CD14-positive monocyte (primary cell): ENCODE results near the gene KIAA0930. TPM values are rescaled to one million over a fixed set of nuclear protein-coding genes. Genes with fewer than 3 reads are reported as not detected.
A peak's percentile ranks its signal among the peaks of the same experiment; 100 is the strongest.

Experiments
- DNase-seq, 3 donors: peaks; one replicate each; pipeline ENCODE4 v3.0.0-alpha.2; 2011 to 2022
- H2AFZ ChIP-seq: 2 replicates; pipeline ENCODE4 v1.6.0; 2012; ENCODE audit warnings: mild to moderate bottlenecking, low read depth, low read length, inconsistent platforms; ENCODE audit not compliant: insufficient read depth, poor library complexity, severe bottlenecking
- H3K27ac ChIP-seq, 2 donors: 1 replicate in 1 of 2; 2 replicates in 1 of 2; pipeline ENCODE4 v1.5.1; 2012 to 2013; ENCODE audit warnings: low read length in 2 of 2, control low read depth in 1 of 2, inconsistent platforms in 1 of 2, low read depth in 1 of 2, mild to moderate bottlenecking in 1 of 2
- H3K27me3 ChIP-seq, 2 donors: one replicate each; pipeline versions ENCODE4 v1.6.0 to v1.6.1; 2011 to 2013; ENCODE audit warnings: low read length in 2 of 2; ENCODE audit not compliant: control insufficient read depth in 2 of 2, insufficient read depth in 2 of 2
- H3K36me3 ChIP-seq, 2 donors: replicated peaks in 1 of 2; 1 replicate in 1 of 2; 2 replicates in 1 of 2; pipeline versions ENCODE4 v1.5.1 to v1.6.1; 2012 to 2013; ENCODE audit warnings: low read length in 2 of 2, control low read depth in 1 of 2, inconsistent platforms in 1 of 2, mild to moderate bottlenecking in 1 of 2; ENCODE audit not compliant: insufficient read depth in 2 of 2, control insufficient read depth in 1 of 2
- H3K4me1 ChIP-seq, 2 donors: 1 replicate in 1 of 2; 2 replicates in 1 of 2; pipeline versions ENCODE4 v1.5.1 to v1.6.1; 2012 to 2013; ENCODE audit warnings: low read length in 2 of 2, control low read depth in 1 of 2, inconsistent platforms in 1 of 2, mild to moderate bottlenecking in 1 of 2, moderate library complexity in 1 of 2; ENCODE audit not compliant: insufficient read depth in 2 of 2, control insufficient read depth in 1 of 2
- H3K4me2 ChIP-seq: replicated peaks from 2 replicates; pipeline ENCODE3; 2012; ENCODE audit warnings: low read length, moderate library complexity, mild to moderate bottlenecking; ENCODE audit not compliant: poor library complexity, severe bottlenecking; ENCODE audit errors: extremely low read depth
- H3K4me3 ChIP-seq, 3 experiments: fragments of 200-600 bp in 1 of 3; sonication (generic) in 1 of 3; replicated peaks in 1 of 3; 1 replicate in 2 of 3; 2 replicates in 1 of 3; pipeline ENCODE4 v1.5.1; 2011 to 2013; ENCODE audit warnings: low read length in 3 of 3, mild to moderate bottlenecking in 3 of 3, control low read depth in 2 of 3, low read depth in 2 of 3, inconsistent platforms in 1 of 3, moderate library complexity in 1 of 3
- H3K79me2 ChIP-seq: 2 replicates; pipeline ENCODE4 v1.6.0; 2012; ENCODE audit warnings: mild to moderate bottlenecking, control low read depth, inconsistent platforms, low read length, moderate library complexity; ENCODE audit not compliant: insufficient read depth
- H3K9ac ChIP-seq: 2 replicates; pipeline ENCODE4 v1.6.0; 2017; ENCODE audit warnings: low read length, mild to moderate bottlenecking; ENCODE audit not compliant: insufficient read depth, poor library complexity, severe bottlenecking
- H3K9me3 ChIP-seq, 2 donors: replicated peaks in 1 of 2; 1 replicate in 1 of 2; 2 replicates in 1 of 2; pipeline versions ENCODE4 v1.5.1 to v1.6.1; 2012 to 2013; ENCODE audit warnings: low read length in 2 of 2, control low read depth in 1 of 2; ENCODE audit not compliant: control insufficient read depth in 1 of 2, insufficient read depth in 1 of 2
- H4K20me1 ChIP-seq: 2 replicates; pipeline ENCODE4 v1.6.0; 2012; ENCODE audit warnings: mild to moderate bottlenecking, low read length, control low read depth, moderate library complexity; ENCODE audit not compliant: insufficient read depth
- H3K27ac Mint-ChIP-seq, 7 donors: one replicate each; pipeline ENCODE4 v1.8.0; 2020; ENCODE audit warnings: mild to moderate bottlenecking in 7 of 7, mixed read lengths in 7 of 7, moderate library complexity in 6 of 7, inconsistent platforms in 2 of 7
- H3K27me3 Mint-ChIP-seq, 3 donors: one replicate each; pipeline ENCODE4 v1.8.0; 2021 to 2022; ENCODE audit warnings: low read depth in 3 of 3, mild to moderate bottlenecking in 3 of 3, mixed read lengths in 3 of 3, moderate library complexity in 3 of 3, inconsistent platforms in 1 of 3
- H3K36me3 Mint-ChIP-seq, 2 donors: one replicate each; pipeline ENCODE4 v1.8.0; 2020; ENCODE audit warnings: mixed read lengths in 2 of 2, inconsistent platforms in 1 of 2, mild to moderate bottlenecking in 1 of 2
- H3K4me1 Mint-ChIP-seq: one replicate; pipeline ENCODE4 v1.8.0; 2020; ENCODE audit warnings: mild to moderate bottlenecking, mixed read lengths
- H3K4me3 Mint-ChIP-seq, 2 donors: one replicate each; pipeline ENCODE4 v1.8.0; 2020; ENCODE audit warnings: mild to moderate bottlenecking in 2 of 2, mixed read lengths in 2 of 2, moderate library complexity in 1 of 2
- H3K9me3 Mint-ChIP-seq, 7 donors: one replicate each; pipeline ENCODE4 v1.8.0; 2020 to 2022; ENCODE audit warnings: mixed read lengths in 7 of 7, mild to moderate bottlenecking in 6 of 7, moderate library complexity in 6 of 7, inconsistent platforms in 2 of 7
- CTCF ChIP-seq: fragments of 200-600 bp; IDR thresholded peaks from one replicate; pipeline ENCODE4 v1.8.0; 2022; ENCODE audit warnings: antibody characterized with exemption, mild to moderate bottlenecking
- WGBS: methylation state at CpG from one replicate; pipeline ENCODE4 v1.1.5; 2013; ENCODE audit warnings: missing lambda C conversion rate; ENCODE audit not compliant: insufficient coverage; 5-methylcytosine and 5-hydroxymethylcytosine counted together
- intact Hi-C, 2 donors: fragments of 100-400 bp; cut with micrococcal nuclease; formaldehyde crosslinking; loops; one replicate each; pipeline versions ENCODE4 v1.15.0 to v1.15.1; 2023
- polyA plus RNA-seq, 3 donors: library from polyadenylated mRNA; depleted of rRNA in 1 of 3; unstranded in 2 of 3; stranded (reverse) in 1 of 3; fragments of 300-500 nt in 2 of 3; fragments of >200 nt in 1 of 3; fragmentation: Illumina TruSeq in 2 of 3; gene quantifications; 1 replicate in 2 of 3; 2 replicates in 1 of 3; pipeline ENCODE4 v1.2.3, GENCODE V29; 2012 to 2021

Gene KIAA0930
- polyA plus RNA-seq, 3 donors, result 14.0 to 89.1 (median 15.6) TPM

DNA sequence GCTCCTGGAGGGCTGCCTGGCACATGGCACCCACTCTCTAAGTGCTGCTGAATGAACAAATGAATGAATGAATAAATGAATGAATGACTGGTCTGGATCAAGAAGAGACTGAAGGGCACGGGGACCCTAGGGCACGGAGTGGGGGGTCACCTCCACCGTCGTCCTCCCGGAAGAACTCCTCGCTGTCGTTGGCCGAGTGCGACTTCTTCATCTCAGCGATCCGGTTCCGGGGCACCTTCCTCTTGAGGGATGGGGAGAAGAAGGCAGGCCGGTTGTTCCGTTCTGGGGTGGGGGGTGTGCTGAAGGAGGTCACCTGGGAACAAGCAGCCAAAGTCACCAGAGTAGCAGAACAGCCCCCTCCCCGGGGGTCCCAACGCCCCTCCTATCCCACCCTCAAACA, 41.0 kb downstream of the KIAA0930 start:
- peaks cover 73 to 98% of the 10 kb centered on the region in 2 donors for H3K36me3 Mint-ChIP-seq
- DNase-seq, result no peak
- H3K4me1 ChIP-seq, result no peaks in the 10 kb centered on the region
- H3K9ac ChIP-seq, result no peak overlapping the region
- H3K4me1 Mint-ChIP-seq, result no peaks in the 10 kb centered on the region
- H3K9me3 ChIP-seq, result no peaks in the 10 kb centered on the region
- WGBS, result 96% methylated on average over 9 of the region's 16 CpGs
- no peak for TF ChIP-seq CTCF
- H3K36me3 ChIP-seq, result peaks cover 98 to 100% of the 10 kb centered on the region in 2 donors
- peaks cover 100% of the 10 kb centered on the region for H4K20me1 ChIP-seq
- no peaks in the 10 kb centered on the region for H3K27me3 ChIP-seq
- intact Hi-C loops, result no loop called here
- H2AFZ ChIP-seq, result no peak overlapping the region
- peaks cover 79% of the 10 kb centered on the region for H3K79me2 ChIP-seq
- H3K27me3 Mint-ChIP-seq, result peaks cover 0 to 2% (median 0%) of the 10 kb centered on the region in 3 donors
- peak overlapping the region in 3 of 7 donors; percentile 21 to 41 (median 30) for H3K27ac Mint-ChIP-seq
- peak overlapping the region in 1 of 2 donors; percentile 26 for H3K27ac ChIP-seq
- no peak overlapping the region for H3K4me3 Mint-ChIP-seq
- H3K9me3 Mint-ChIP-seq, result no peaks in the 10 kb centered on the region
- H3K4me3 ChIP-seq, result no peak overlapping the region
- no peak overlapping the region for H3K4me2 ChIP-seq

- peaks cover 66% of the 10 kb centered on the region for H3K79me2 ChIP-seq
- DNase-seq, result no peak
- H2AFZ ChIP-seq, result no peak overlapping the region
- no peaks in the 10 kb centered on the region for H3K4me1 ChIP-seq
- no peaks in the 10 kb centered on the region for H3K27me3 ChIP-seq
- H3K27ac Mint-ChIP-seq, result peak overlapping the region in 3 of 7 donors; percentile 23 to 59 (median 31)
- peaks cover 0 to 2% (median 0%) of the 10 kb centered on the region in 3 donors for H3K27me3 Mint-ChIP-seq
- no peaks in the 10 kb centered on the region for H3K9me3 Mint-ChIP-seq
- H3K9me3 ChIP-seq, result no peaks in the 10 kb centered on the region
- H3K36me3 Mint-ChIP-seq, result peaks cover 69 to 93% of the 10 kb centered on the region in 2 donors
- intact Hi-C loops, result no loop called here
- peaks cover 90 to 96% of the 10 kb centered on the region in 2 donors for H3K36me3 ChIP-seq
- 92% methylated on average over 1 of the region's 9 CpGs for WGBS
- H3K4me3 ChIP-seq, result no peak overlapping the region
- H3K4me2 ChIP-seq, result no peak overlapping the region
- peaks cover 94% of the 10 kb centered on the region for H4K20me1 ChIP-seq
- no peaks in the 10 kb centered on the region for H3K4me1 Mint-ChIP-seq
- no peak overlapping the region for H3K9ac ChIP-seq
- no peak overlapping the region for H3K27ac ChIP-seq
- TF ChIP-seq CTCF, result no peak
- H3K4me3 Mint-ChIP-seq, result no peak overlapping the region
Observed at GRCh38 chr22:45198463-45198795, 42.3 kb downstream of the KIAA0930 start.
